ENCODE results near the gene DUSP22.
A peak's percentile ranks its signal among the peaks of the same experiment; 100 is the strongest.

The DUSP22 gene

GRCh38 chr6:313087-313486, 20.8 kb downstream of the DUSP22 start:
- TF ChIP-seq EZH2phosphoT487 (IDR thresholded peaks at IDR 0.05; ENCODE audit: low read depth) (no peak), CTCF (IDR thresholded peaks at IDR 0.05; ENCODE audit: low read depth, low read length) (no peak)
- H3K4me2 ChIP-seq (ENCODE audit: low read length), result peak overlapping the region; percentile 41
- no peak overlapping the region for H2AFZ ChIP-seq (ENCODE audit: low read depth, low read length)

GRCh38 chr6:313917-314316, 21.6 kb downstream of the DUSP22 start:
- peaks cover 7% of the 10 kb centered on the region for H3K27me3 ChIP-seq (ENCODE audit: low read depth, low read length)
- no peak overlapping the region for H3K27ac ChIP-seq (ENCODE audit: low read length)
- no peak overlapping the region for H2AFZ ChIP-seq (ENCODE audit: low read depth, low read length)
- no peak overlapping the region for H3K4me2 ChIP-seq (ENCODE audit: low read length)
- no peak overlapping the region for H3K4me3 ChIP-seq (ENCODE audit: low read length)
- H3K9me3 ChIP-seq (ENCODE audit: insufficient read depth, low read length), result no peaks in the 10 kb centered on the region
- TF ChIP-seq CTCF (IDR thresholded peaks at IDR 0.05; ENCODE audit: low read depth, low read length) (no peak), EZH2phosphoT487 (IDR thresholded peaks at IDR 0.05; ENCODE audit: low read depth) (no peak)
- H3K79me2 ChIP-seq (ENCODE audit: low read length), result peaks cover 79% of the 10 kb centered on the region
- peaks cover 81% of the 10 kb centered on the region for H3K4me1 ChIP-seq (ENCODE audit: low read length)
- no peak overlapping the region for H3K9ac ChIP-seq (ENCODE audit: low read length)
- peaks cover 87% of the 10 kb centered on the region for H4K20me1 ChIP-seq (ENCODE audit: insufficient read depth, low read length)
- peaks cover 65% of the 10 kb centered on the region for H3K36me3 ChIP-seq (replicated peaks; ENCODE audit: low read depth, low read length)

More at GRCh38 chr6:313087-313486, 20.8 kb downstream of the DUSP22 start:
- Histone ChIP-seq H3K79me2 (ENCODE audit: low read length) (peaks cover 80% of the 10 kb centered on the region), H3K9ac (ENCODE audit: low read length) (0 out of 2 replicates have a peak overlapping the region, but pooled peaks have one; percentile 5), H3K36me3 (replicated peaks; ENCODE audit: low read depth, low read length) (peaks cover 65% of the 10 kb centered on the region), H3K27me3 (ENCODE audit: low read depth, low read length) (no peaks in the 10 kb centered on the region; the same call in 1 of the 2 replicates), H4K20me1 (ENCODE audit: insufficient read depth, low read length) (peaks cover 87% of the 10 kb centered on the region), H3K4me3 (ENCODE audit: low read length) (no peak overlapping the region), H3K9me3 (ENCODE audit: insufficient read depth, low read length) (no peaks in the 10 kb centered on the region), H3K4me1 (ENCODE audit: low read length) (peaks cover 73% of the 10 kb centered on the region), H3K27ac (ENCODE audit: low read length) (no peak overlapping the region)

- Histone ChIP-seq H4K20me1 (ENCODE audit: insufficient read depth, low read length) (peaks cover 87% of the 10 kb centered on the region), H2AFZ (ENCODE audit: low read depth, low read length) (no peak overlapping the region), H3K27me3 (ENCODE audit: low read depth, low read length) (peaks cover 10% of the 10 kb centered on the region), H3K36me3 (replicated peaks; ENCODE audit: low read depth, low read length) (peaks cover 67% of the 10 kb centered on the region), H3K9me3 (ENCODE audit: insufficient read depth, low read length) (no peaks in the 10 kb centered on the region), H3K4me1 (ENCODE audit: low read length) (peaks cover 86% of the 10 kb centered on the region), H3K4me2 (ENCODE audit: low read length) (no peak overlapping the region), H3K27ac (ENCODE audit: low read length) (no peak overlapping the region), H3K4me3 (ENCODE audit: low read length) (no peak overlapping the region), H3K79me2 (ENCODE audit: low read length) (peaks cover 78% of the 10 kb centered on the region), H3K9ac (ENCODE audit: low read length) (no peak overlapping the region)
- no peak for TF ChIP-seq CTCF (IDR thresholded peaks at IDR 0.05; ENCODE audit: low read depth, low read length)
- TF ChIP-seq EZH2phosphoT487 (IDR thresholded peaks at IDR 0.05; ENCODE audit: low read depth), result no peak
These were observed 22.1 kb downstream of the DUSP22 start for GRCh38 chr6:314377-314776.

- H3K79me2 ChIP-seq (ENCODE audit: low read length), result peaks cover 76% of the 10 kb centered on the region
- H2AFZ ChIP-seq (ENCODE audit: low read depth, low read length), result no peak overlapping the region
- H3K9me3 ChIP-seq (ENCODE audit: insufficient read depth, low read length), result no peaks in the 10 kb centered on the region
- no peak overlapping the region for H3K4me3 ChIP-seq (ENCODE audit: low read length)
- peaks cover 93% of the 10 kb centered on the region for H3K4me1 ChIP-seq (ENCODE audit: low read length)
- no peak overlapping the region for H3K9ac ChIP-seq (ENCODE audit: low read length)
- H4K20me1 ChIP-seq (ENCODE audit: insufficient read depth, low read length), result peaks cover 89% of the 10 kb centered on the region
- H3K27ac ChIP-seq (ENCODE audit: low read length), result no peak overlapping the region
- H3K36me3 ChIP-seq (replicated peaks; ENCODE audit: low read depth, low read length), result peaks cover 69% of the 10 kb centered on the region
- peaks cover 16% of the 10 kb centered on the region for H3K27me3 ChIP-seq (ENCODE audit: low read depth, low read length)
- peak overlapping the region; percentile 65; the same call in 1 of the 2 replicates for H3K4me2 ChIP-seq (ENCODE audit: low read length)
- TF ChIP-seq EZH2phosphoT487 (IDR thresholded peaks at IDR 0.05; ENCODE audit: low read depth), result no peak
- TF ChIP-seq CTCF (IDR thresholded peaks at IDR 0.05; ENCODE audit: low read depth, low read length), result no peak
These were observed 22.9 kb downstream of the DUSP22 start for GRCh38 chr6:315226-315625.
